K562 (cell line): Measurements from ENCODE around the gene RBPJL. TPM values are rescaled to one million over a fixed set of nuclear protein-coding genes. Genes with fewer than 3 reads are reported as not detected.

Experiments
- ATAC-seq: fragments of 200-7000 bp; cut with Tn5 transposase; 3 replicates; pipeline ENCODE4 v1.9.1; 2020; ENCODE audit warnings: moderate library complexity
- BruUV-seq: library from RNA; stranded (reverse); fragments of 400-500 nt; replicated peaks from 2 replicates; lab custom pipeline; 2021; lab: Mats Ljungman, UMichigan
- CTCF ChIA-PET: fragments of 300-600 bp; formaldehyde crosslinking; extraction: SDS; loops from one replicate; lab custom pipeline; 2021; ENCODE audit warnings: low intra/inter-chr PET ratio; lab: Yijun Ruan, JAX
- POLR2A ChIA-PET: fragments of 300-600, 350-650 bp; sonication (Branson Sonifier 250); formaldehyde crosslinking; extraction: SDS; loops from one replicate; lab custom pipeline; 2021; ENCODE audit warnings: antibody characterized with exemption, inconsistent platforms; lab: Yijun Ruan, JAX
- DNase-seq, 4 experiments: peaks; one replicate each; pipeline versions ENCODE4 v3.0.0 to v3.0.0-alpha.2; 2011 to 2018; ENCODE audit warnings: low spot score in 3 of 4, mixed read lengths in 3 of 4; ENCODE audit errors: extremely low read depth in 1 of 4
- FAIRE-seq: peaks from 2 replicates; lab custom pipeline; 2011; peaks lifted over from hg19 to GRCh38; lab: Jason Lieb, UNC
- H2AFZ ChIP-seq: 2 replicates; pipeline ENCODE4 v1.6.0; 2011; ENCODE audit warnings: low read depth, low read length, control low read depth, inconsistent platforms
- H3K27ac ChIP-seq: fragments of 200-600 bp; 3 replicates; pipeline ENCODE4 v1.8.0; 2011; ENCODE audit warnings: low read depth, mild to moderate bottlenecking, control low read depth, inconsistent platforms, low read length, moderate library complexity, mixed read lengths; ENCODE audit errors: extremely low read depth
- H3K27me3 ChIP-seq, 2 experiments: fragments of 300-600 bp in 1 of 2; 2 replicates in 1 of 2; 3 replicates in 1 of 2; pipeline versions ENCODE4 v1.6.0 to v1.8.0; 2011; ENCODE audit warnings: inconsistent platforms in 2 of 2, low read length in 2 of 2, mild to moderate bottlenecking in 1 of 2, mixed read lengths in 1 of 2, moderate library complexity in 1 of 2; ENCODE audit not compliant: control insufficient read depth in 2 of 2, insufficient read depth in 2 of 2
- H3K36me3 ChIP-seq: fragments of 300-600 bp; 3 replicates; pipeline ENCODE4 v1.8.0; 2011; ENCODE audit warnings: mild to moderate bottlenecking, low read length, inconsistent platforms; ENCODE audit not compliant: control insufficient read depth, insufficient read depth
- H3K4me1 ChIP-seq, 2 experiments: fragments of 200-600 bp in 1 of 2; replicated peaks in 1 of 2; 2 replicates in 1 of 2; 3 replicates in 1 of 2; pipeline versions ENCODE4 v1.5.1 to v1.8.0; 2011; ENCODE audit warnings: inconsistent platforms in 2 of 2, low read length in 2 of 2, mild to moderate bottlenecking in 1 of 2, mixed read lengths in 1 of 2, moderate library complexity in 1 of 2; ENCODE audit not compliant: control insufficient read depth in 2 of 2, insufficient read depth in 2 of 2
- H3K4me2 ChIP-seq: 2 replicates; pipeline ENCODE4 v1.6.1; 2011; ENCODE audit warnings: low read length, control low read depth, inconsistent platforms, mixed read lengths; ENCODE audit not compliant: insufficient read depth
- H3K4me3 ChIP-seq: fragments of 200-600 bp; sonication (generic), shearing (Covaris generic); 2 replicates; pipeline ENCODE4 v1.5.1; 2016; ENCODE audit warnings: control low read depth, inconsistent platforms
- H3K79me2 ChIP-seq: fragments of 200-600 bp; 3 replicates; pipeline ENCODE4 v1.8.0; 2011; ENCODE audit warnings: low read length, inconsistent platforms; ENCODE audit not compliant: control insufficient read depth, insufficient read depth
- H3K9ac ChIP-seq, 2 experiments: 2 replicates each; pipeline versions ENCODE4 v1.6.0 to v1.6.1; 2011; ENCODE audit warnings: low read depth in 2 of 2, low read length in 2 of 2, control low read depth in 1 of 2, inconsistent platforms in 1 of 2, mild to moderate bottlenecking in 1 of 2, mixed read lengths in 1 of 2; ENCODE audit not compliant: insufficient read depth in 1 of 2
- H3K9me1 ChIP-seq: one replicate; pipeline ENCODE4 v1.6.0; 2011; ENCODE audit warnings: inconsistent platforms, mild to moderate bottlenecking, low read length, moderate library complexity; ENCODE audit not compliant: control insufficient read depth, insufficient read depth
- H3K9me3 ChIP-seq: replicated peaks from 2 replicates; pipeline ENCODE4 v1.5.1; 2011; ENCODE audit warnings: low read depth, low read length, inconsistent platforms; ENCODE audit not compliant: control insufficient read depth, insufficient read depth
- H4K20me1 ChIP-seq: replicated peaks from 2 replicates; pipeline ENCODE4 v1.6.1; 2011; ENCODE audit warnings: low read length, inconsistent platforms, mixed read lengths; ENCODE audit not compliant: control insufficient read depth, insufficient read depth
- ARNT ChIP-seq, 2 experiments: fragments of 450-650 bp; IDR thresholded peaks; 2 replicates each; pipeline ENCODE4 v1.6.1; 2016; ENCODE audit warnings: mild to moderate bottlenecking in 1 of 2
- CTBP1 ChIP-seq: fragments of 450-650 bp; IDR thresholded peaks from 2 replicates; pipeline ENCODE4 v1.6.1; 2016; ENCODE audit warnings: borderline replicate concordance
- CXXC5 ChIP-seq: fragments of 250-450 bp; sonication (Bioruptor Pico); IDR thresholded peaks from 2 replicates; pipeline ENCODE4 v1.8.0; 2022; ENCODE audit warnings: inconsistent platforms, mild to moderate bottlenecking, moderate library complexity
- ETV6 ChIP-seq, 3 experiments: fragments of 150-350 bp in 1 of 3; sonication (generic) in 1 of 3; formaldehyde crosslinking in 1 of 3; IDR thresholded peaks; 2 replicates each; pipeline versions ENCODE4 v1.6.1 to v1.8.0; 2014 to 2022; ENCODE audit warnings: borderline replicate concordance in 2 of 3, low read depth in 2 of 3, antibody characterized with exemption in 1 of 3, low read length in 1 of 3, mild to moderate bottlenecking in 1 of 3, missing genetic modification reagents in 1 of 3
- NFATC3 ChIP-seq: fragments of 450-650 bp; IDR thresholded peaks from 2 replicates; pipeline ENCODE4 v1.6.1; 2017; ENCODE audit warnings: mild to moderate bottlenecking
- SMAD3 ChIP-seq: fragments of 450-650 bp; formaldehyde crosslinking; conservative IDR thresholded peaks from 2 replicates; pipeline ENCODE4 v1.4.0; 2020; ENCODE audit warnings: mild to moderate bottlenecking
- TBP ChIP-seq: optimal IDR thresholded peaks from 2 replicates; pipeline ENCODE3; 2011; ENCODE audit warnings: low read depth, low read length, improper control_type of control experiment
- XRCC3 ChIP-seq: fragments of 450-650 bp; IDR thresholded peaks from 2 replicates; pipeline ENCODE4 v1.6.1; 2017; ENCODE audit warnings: mild to moderate bottlenecking, moderate library complexity
- ZNF41 ChIP-seq: fragments of 250-450 bp; sonication (Bioruptor Pico); conservative IDR thresholded peaks from 2 replicates; pipeline ENCODE4 v1.4.0; 2020; ENCODE audit warnings: mild to moderate bottlenecking
- ZNF668 ChIP-seq: fragments of 250-450 bp; sonication (Bioruptor Pico); IDR thresholded peaks from 2 replicates; pipeline ENCODE4 v1.8.0; 2022; ENCODE audit warnings: mild to moderate bottlenecking, inconsistent platforms
- WGBS: fragments of 100-300 bp; shearing (Covaris generic); methylation state at CpG from one replicate; pipeline ENCODE4 v1.1.6; 2016; ENCODE audit warnings: low coverage, mixed read lengths; ENCODE audit not compliant: insufficient coverage; ENCODE audit errors: missing lambda C conversion rate; 5-methylcytosine and 5-hydroxymethylcytosine counted together
- in situ Hi-C: fragments of 300-500 bp; cut with MboI; formaldehyde crosslinking; loops from 4 replicates; pipeline ENCODE4 v1.15.0; 2018; ENCODE audit warnings: inconsistent platforms, mixed read lengths
- intact Hi-C: fragments of 100-400 bp; cut with micrococcal nuclease; formaldehyde crosslinking; loops from 2 replicates; pipeline ENCODE4 v1.14.2; 2022
- polyA plus RNA-seq, 8 experiments: library from polyadenylated mRNA; depleted of rRNA in 4 of 8; stranded (reverse) in 5 of 8; unstranded in 3 of 8; fragments of >200 nt; fragmentation: Nextera tagmentation in 2 of 8; fragmentation: Illumina TruSeq in 1 of 8; extraction: Ambion mirVana in 2 of 8; extraction: Trizol in 1 of 8; gene quantifications; 2 replicates each; pipeline versions ENCODE4 v1.2.1 to v1.2.3, GENCODE V29; 2011 to 2014; ENCODE audit warnings: inconsistent platforms in 1 of 8, missing spikeins in 1 of 8
- total RNA-seq, 7 experiments: library from RNA; depleted of rRNA in 6 of 7; stranded (reverse); fragments of >200 nt in 6 of 7; fragmentation: Illumina TruSeq in 2 of 7; extraction: Trizol in 2 of 7; gene quantifications; 2 replicates each; pipeline versions ENCODE4 v1.2.1 to v1.2.3, GENCODE V29; 2011 to 2021; ENCODE audit warnings: low replicate concordance in 1 of 7
- TF ChIP-seq, protein P1 (sequence below): fragments of 250-450 bp; sonication (Bioruptor Pico); IDR thresholded peaks from 2 replicates; pipeline ENCODE4 v1.8.0; 2022; ENCODE audit warnings: inconsistent platforms, mild to moderate bottlenecking, moderate library complexity, borderline replicate concordance

Gene RBPJL
- total and polyA plus RNA-seq, 9 of the 15 experiments (the other 6 are each of a cell fraction or from before 2014, with no cell fraction given), result not detected

DNA sequence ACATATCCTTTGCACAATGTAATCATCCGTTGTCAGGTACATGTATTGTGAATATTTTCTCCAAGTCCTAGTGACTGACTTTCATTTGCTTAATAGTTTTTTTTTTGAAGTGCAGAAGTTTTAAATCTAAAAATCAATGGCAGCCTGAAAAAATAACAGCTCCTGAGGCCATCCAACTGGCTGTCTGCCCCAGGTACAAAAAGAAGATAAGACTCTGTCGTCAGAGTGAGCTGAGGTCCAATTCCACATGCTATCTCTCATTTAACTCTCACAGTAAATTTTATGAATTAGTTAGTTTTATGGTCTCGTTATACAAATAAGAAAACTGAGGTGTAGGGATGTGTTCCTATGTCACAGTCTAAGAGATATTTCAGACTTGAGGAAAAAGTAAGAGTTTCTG is 31.3 kb upstream of the RBPJL start:
- H3K79me2 ChIP-seq, result no peaks in the 10 kb centered on the region
- POLR2A ChIA-PET, result no interaction called here
- H3K27me3 ChIP-seq, result peaks cover 7 to 11% of the 10 kb centered on the region in 2 experiments; a peak in 3 of 5 replicates
- H3K9ac ChIP-seq, result no peak overlapping the region
- no peak overlapping the region for H3K4me3 ChIP-seq
- ATAC-seq (no peak), FAIRE-seq (no peak), DNase-seq (no peak)
- no peak overlapping the region for H2AFZ ChIP-seq
- no peaks in the 10 kb centered on the region for H3K9me1 ChIP-seq
- H3K27ac ChIP-seq, result no peak overlapping the region
- in situ Hi-C loops, result no loop called here
- no peak overlapping the region for H3K4me2 ChIP-seq
- intact Hi-C loops, result no loop called here
- H3K9me3 ChIP-seq, result no peaks in the 10 kb centered on the region
- CTCF ChIA-PET, result no interaction called here
- H4K20me1 ChIP-seq, result no peaks in the 10 kb centered on the region
- 0% methylated on average over 3 of the region's 3 CpGs for WGBS
- H3K36me3 ChIP-seq, result no peaks in the 10 kb centered on the region
- TF ChIP-seq ARNT (IDR thresholded peaks at IDR 0.05) (no peak), CXXC5 (CRISPR knock-in tag) (no peak), ZNF41 (CRISPR knock-in tag) (no peak), TBP (no peak), CTBP1 (no peak), ETV6 (IDR thresholded peaks at IDR 0.05; ENCODE audit: borderline replicate concordance in 1 of 2, low read depth in 2 of 2, low read length in 1 of 2) (no peak), ETV6 (CRISPR knock-in tag; IDR thresholded peaks at IDR 0.05; ENCODE audit: borderline replicate concordance) (no peak), XRCC3 (no peak), NFATC3 (no peak), ZNF668 (CRISPR knock-in tag) (no peak), SMAD3 (no peak)
- TF ChIP-seq, protein P1, sequence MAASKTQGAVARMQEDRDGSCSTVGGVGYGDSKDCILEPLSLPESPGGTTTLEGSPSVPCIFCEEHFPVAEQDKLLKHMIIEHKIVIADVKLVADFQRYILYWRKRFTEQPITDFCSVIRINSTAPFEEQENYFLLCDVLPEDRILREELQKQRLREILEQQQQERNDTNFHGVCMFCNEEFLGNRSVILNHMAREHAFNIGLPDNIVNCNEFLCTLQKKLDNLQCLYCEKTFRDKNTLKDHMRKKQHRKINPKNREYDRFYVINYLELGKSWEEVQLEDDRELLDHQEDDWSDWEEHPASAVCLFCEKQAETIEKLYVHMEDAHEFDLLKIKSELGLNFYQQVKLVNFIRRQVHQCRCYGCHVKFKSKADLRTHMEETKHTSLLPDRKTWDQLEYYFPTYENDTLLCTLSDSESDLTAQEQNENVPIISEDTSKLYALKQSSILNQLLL, result no peak
- H3K4me1 ChIP-seq, result no peaks in the 10 kb centered on the region
- BruUV-seq, result no TSS peak
